ENCODE measurements around the gene CXorf49.
"Not testable (repeated sequence)": the region's sequence is repeated elsewhere in the genome, so short reads cannot be mapped to it uniquely, and the experiment has no call there.

Gene CXorf49

GRCh38 chrX:71718185-71718584 is at the start of gene CXorf49:
TSS of gene CXorf49 (minus strand) at chrX:71718285. CDS start at chrX:71718151, 134 bp downstream.
- not testable (repeated sequence) for H3K27me3 Mint-ChIP-seq (ENCODE audit: low read depth); H3K4me1 Mint-ChIP-seq; H3K27ac Mint-ChIP-seq; H3K4me3 Mint-ChIP-seq; H3K36me3 Mint-ChIP-seq (ENCODE audit: low read depth); H3K9me3 Mint-ChIP-seq

GRCh38 chrX:71767134-71767533 is 49.0 kb upstream of the CXorf49 start:
- not testable (repeated sequence) for H3K36me3 Mint-ChIP-seq (ENCODE audit: low read depth); H3K4me3 Mint-ChIP-seq; H3K27me3 Mint-ChIP-seq (ENCODE audit: low read depth); H3K4me1 Mint-ChIP-seq; H3K9me3 Mint-ChIP-seq; H3K27ac Mint-ChIP-seq

- H3K27ac Mint-ChIP-seq; H3K4me1 Mint-ChIP-seq; H3K4me3 Mint-ChIP-seq; H3K36me3 Mint-ChIP-seq (ENCODE audit: low read depth); H3K27me3 Mint-ChIP-seq (ENCODE audit: low read depth); H3K9me3 Mint-ChIP-seq: not testable (repeated sequence)
Measured at GRCh38 chrX:71765613-71766012, 47.5 kb upstream of the CXorf49 start.

- H3K4me1 Mint-ChIP-seq; H3K9me3 Mint-ChIP-seq; H3K36me3 Mint-ChIP-seq (ENCODE audit: low read depth); H3K4me3 Mint-ChIP-seq; H3K27ac Mint-ChIP-seq; H3K27me3 Mint-ChIP-seq (ENCODE audit: low read depth): not testable (repeated sequence)
Measured at GRCh38 chrX:71764832-71765231, 46.7 kb upstream of the CXorf49 start.

DNA sequence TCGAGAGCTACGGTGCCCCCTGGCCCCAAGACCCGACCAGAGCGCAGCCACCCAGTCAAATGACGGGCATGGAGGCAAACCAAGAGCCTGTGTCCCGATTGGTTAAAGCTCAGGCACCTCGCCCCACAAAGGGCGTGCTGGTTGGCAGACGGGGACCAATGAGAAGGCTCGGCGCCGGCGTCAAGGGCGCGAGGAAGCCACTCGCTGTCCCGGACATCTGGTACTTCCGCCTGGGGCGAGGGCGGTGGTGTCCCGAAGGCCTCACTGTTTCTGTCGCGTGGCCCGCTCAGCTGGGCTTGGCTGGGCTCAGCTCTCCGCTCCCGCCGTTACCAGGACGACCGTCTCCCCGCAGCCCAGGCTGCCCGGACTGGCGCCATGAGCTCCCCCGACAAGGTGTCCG is 45.0 kb upstream of the CXorf49 start, which contains the start of gene CXorf49B:
CXorf49B (plus strand) TSS at position 301 of the 400 bp plus-strand sequence; CDS start at position 376, 75 bp downstream.
- not testable (repeated sequence) for H3K4me1 Mint-ChIP-seq; H3K27me3 Mint-ChIP-seq (ENCODE audit: low read depth); H3K9me3 Mint-ChIP-seq; H3K36me3 Mint-ChIP-seq (ENCODE audit: low read depth); H3K27ac Mint-ChIP-seq; H3K4me3 Mint-ChIP-seq

DNA sequence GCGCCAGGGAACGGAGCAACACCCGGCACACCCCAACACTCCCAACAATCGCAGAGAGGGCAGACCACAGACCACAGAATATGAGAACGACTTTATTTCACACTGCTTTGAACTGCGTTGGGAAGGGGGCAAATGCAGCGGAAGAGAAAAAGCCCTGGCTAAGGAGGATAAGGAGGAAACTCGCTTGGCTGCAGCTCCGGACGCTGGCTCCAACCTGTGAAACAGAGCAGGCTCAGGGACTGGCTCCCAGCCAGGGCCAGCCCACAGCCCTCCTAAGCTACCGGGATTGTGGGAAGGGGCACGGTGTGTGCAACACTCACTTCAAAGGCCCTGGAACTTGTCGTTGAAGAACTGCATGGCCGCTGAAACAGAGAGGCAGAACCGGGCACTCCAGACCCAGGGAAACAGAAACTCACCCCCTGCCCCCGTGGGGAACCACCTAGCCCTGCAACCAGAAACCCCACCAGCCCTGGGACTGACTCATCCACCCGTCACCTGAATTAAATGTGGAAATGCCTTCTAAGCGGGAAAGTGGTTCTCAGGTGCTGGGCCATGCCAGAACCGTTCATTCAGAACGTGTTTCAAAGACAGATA is 42.7 kb upstream of the CXorf49 start:
- not testable (repeated sequence) for H3K4me3 Mint-ChIP-seq; H3K9me3 Mint-ChIP-seq; H3K27me3 Mint-ChIP-seq (ENCODE audit: low read depth); H3K27ac Mint-ChIP-seq; H3K36me3 Mint-ChIP-seq (ENCODE audit: low read depth); H3K4me1 Mint-ChIP-seq

- H3K4me1 Mint-ChIP-seq; H3K27me3 Mint-ChIP-seq (ENCODE audit: low read depth); H3K36me3 Mint-ChIP-seq (ENCODE audit: low read depth); H3K4me3 Mint-ChIP-seq; H3K9me3 Mint-ChIP-seq; H3K27ac Mint-ChIP-seq: not testable (repeated sequence)
Measured at GRCh38 chrX:71720289-71720886, 2.3 kb upstream of the CXorf49 start.

- H3K27me3 Mint-ChIP-seq (ENCODE audit: low read depth) = not testable (repeated sequence)
Measured at GRCh38 chrX:71719195-71719594, 1.1 kb upstream of the CXorf49 start.

DNA sequence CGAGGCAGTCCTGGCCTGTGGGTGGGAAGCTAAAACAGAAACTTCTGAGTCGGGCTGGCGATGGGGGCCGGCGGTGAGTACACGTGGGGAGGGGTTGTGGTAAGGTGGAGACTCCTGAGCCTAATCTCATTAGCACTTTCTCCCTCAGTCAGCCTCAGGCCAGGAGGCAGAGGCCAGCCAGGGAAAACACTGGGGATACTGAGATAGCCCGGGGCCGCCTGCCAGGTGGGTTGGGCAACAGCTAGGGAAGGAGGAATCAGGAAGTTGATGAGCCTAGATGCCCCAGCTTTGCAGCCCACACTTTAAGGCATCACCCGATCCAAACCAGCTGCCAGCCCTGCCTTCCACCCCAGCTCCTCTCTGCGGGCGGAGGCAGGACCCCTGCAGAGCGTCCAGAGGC is 1.8 kb downstream of the CXorf49 start:
- H3K9me3 Mint-ChIP-seq; H3K27me3 Mint-ChIP-seq (ENCODE audit: low read depth); H3K4me3 Mint-ChIP-seq; H3K36me3 Mint-ChIP-seq (ENCODE audit: low read depth); H3K4me1 Mint-ChIP-seq; H3K27ac Mint-ChIP-seq: not testable (repeated sequence)

More at GRCh38 chrX:71719195-71719594, 1.1 kb upstream of the CXorf49 start:
- not testable (repeated sequence) for H3K4me1 Mint-ChIP-seq; H3K4me3 Mint-ChIP-seq; H3K9me3 Mint-ChIP-seq; H3K27ac Mint-ChIP-seq; H3K36me3 Mint-ChIP-seq (ENCODE audit: low read depth)

GRCh38 chrX:71715551-71715950 is 2.5 kb downstream of the CXorf49 start:
- not testable (repeated sequence) for H3K36me3 Mint-ChIP-seq (ENCODE audit: low read depth)

GRCh38 chrX:71714064-71714463 is 4.0 kb downstream of the CXorf49 start:
- not testable (repeated sequence) for H3K27ac Mint-ChIP-seq; H3K4me3 Mint-ChIP-seq; H3K4me1 Mint-ChIP-seq; H3K36me3 Mint-ChIP-seq (ENCODE audit: low read depth); H3K27me3 Mint-ChIP-seq (ENCODE audit: low read depth); H3K9me3 Mint-ChIP-seq

More at GRCh38 chrX:71715551-71715950, 2.5 kb downstream of the CXorf49 start:
- H3K4me1 Mint-ChIP-seq; H3K4me3 Mint-ChIP-seq; H3K9me3 Mint-ChIP-seq; H3K27me3 Mint-ChIP-seq (ENCODE audit: low read depth); H3K27ac Mint-ChIP-seq: not testable (repeated sequence)

DNA sequence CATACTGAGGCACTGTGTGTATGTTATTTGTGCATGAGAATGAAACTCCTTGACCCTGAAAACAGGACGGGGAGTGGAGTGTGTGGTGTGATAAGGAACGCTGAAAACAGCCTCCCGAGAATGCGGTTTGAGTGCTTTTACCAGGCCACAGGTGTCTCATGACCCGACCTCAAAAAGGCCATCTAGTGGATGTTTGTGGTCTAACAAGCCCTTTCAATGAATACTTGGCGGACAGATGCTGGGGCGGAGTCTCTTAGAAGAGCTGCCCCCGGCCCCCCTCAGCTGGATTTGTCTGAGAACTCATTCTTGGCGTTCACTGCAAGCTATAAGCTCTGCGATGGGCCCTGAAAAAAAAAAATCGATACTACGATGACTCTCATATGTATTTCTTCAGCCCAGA is 15.2 kb downstream of the CXorf49 start:
- H3K4me3 Mint-ChIP-seq; H3K4me1 Mint-ChIP-seq; H3K27me3 Mint-ChIP-seq (ENCODE audit: low read depth); H3K36me3 Mint-ChIP-seq (ENCODE audit: low read depth); H3K9me3 Mint-ChIP-seq; H3K27ac Mint-ChIP-seq: not testable (repeated sequence)

- H3K27ac Mint-ChIP-seq; H3K4me3 Mint-ChIP-seq; H3K27me3 Mint-ChIP-seq (ENCODE audit: low read depth); H3K9me3 Mint-ChIP-seq; H3K36me3 Mint-ChIP-seq (ENCODE audit: low read depth); H3K4me1 Mint-ChIP-seq: not testable (repeated sequence)
Measured at GRCh38 chrX:71699023-71699344, 19.1 kb downstream of the CXorf49 start.

DNA sequence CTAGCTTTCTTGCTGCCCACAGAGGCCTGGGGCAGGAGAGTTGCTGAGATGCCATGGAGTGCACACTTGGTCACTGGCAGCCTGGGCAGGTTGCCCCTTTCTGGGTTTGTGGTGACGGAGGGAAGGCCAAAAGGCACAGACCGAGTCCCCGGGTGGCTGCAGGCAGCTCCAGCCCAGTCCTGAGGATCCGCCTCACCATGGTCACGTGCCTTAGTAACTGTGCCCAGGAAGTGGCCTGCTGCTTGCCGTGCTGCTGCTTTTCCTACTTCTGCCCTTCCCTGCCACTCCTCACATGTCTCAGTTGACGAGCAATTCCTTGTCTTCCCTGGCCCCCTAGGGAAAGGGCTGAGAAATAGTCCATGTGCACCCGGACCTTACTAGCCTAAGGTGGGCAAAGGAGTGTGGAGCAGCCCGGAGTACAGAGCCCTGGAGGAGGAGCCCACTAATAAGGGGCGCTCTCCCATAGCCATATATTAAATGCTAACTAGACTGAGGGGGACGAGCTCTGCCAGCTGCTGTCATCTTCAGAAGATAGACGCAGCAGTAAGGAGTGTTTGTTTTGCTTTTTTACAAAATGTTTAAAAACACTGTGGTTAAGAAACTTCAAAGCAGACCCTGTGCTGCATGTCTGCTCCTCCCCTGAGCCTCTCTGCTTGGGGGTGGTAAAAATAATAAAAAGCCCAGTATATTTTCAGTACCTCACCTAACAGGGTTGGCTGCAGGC is 19.6 kb downstream of the CXorf49 start:
- not testable (repeated sequence) for H3K27ac Mint-ChIP-seq; H3K9me3 Mint-ChIP-seq; H3K27me3 Mint-ChIP-seq (ENCODE audit: low read depth); H3K36me3 Mint-ChIP-seq (ENCODE audit: low read depth); H3K4me3 Mint-ChIP-seq; H3K4me1 Mint-ChIP-seq

DNA sequence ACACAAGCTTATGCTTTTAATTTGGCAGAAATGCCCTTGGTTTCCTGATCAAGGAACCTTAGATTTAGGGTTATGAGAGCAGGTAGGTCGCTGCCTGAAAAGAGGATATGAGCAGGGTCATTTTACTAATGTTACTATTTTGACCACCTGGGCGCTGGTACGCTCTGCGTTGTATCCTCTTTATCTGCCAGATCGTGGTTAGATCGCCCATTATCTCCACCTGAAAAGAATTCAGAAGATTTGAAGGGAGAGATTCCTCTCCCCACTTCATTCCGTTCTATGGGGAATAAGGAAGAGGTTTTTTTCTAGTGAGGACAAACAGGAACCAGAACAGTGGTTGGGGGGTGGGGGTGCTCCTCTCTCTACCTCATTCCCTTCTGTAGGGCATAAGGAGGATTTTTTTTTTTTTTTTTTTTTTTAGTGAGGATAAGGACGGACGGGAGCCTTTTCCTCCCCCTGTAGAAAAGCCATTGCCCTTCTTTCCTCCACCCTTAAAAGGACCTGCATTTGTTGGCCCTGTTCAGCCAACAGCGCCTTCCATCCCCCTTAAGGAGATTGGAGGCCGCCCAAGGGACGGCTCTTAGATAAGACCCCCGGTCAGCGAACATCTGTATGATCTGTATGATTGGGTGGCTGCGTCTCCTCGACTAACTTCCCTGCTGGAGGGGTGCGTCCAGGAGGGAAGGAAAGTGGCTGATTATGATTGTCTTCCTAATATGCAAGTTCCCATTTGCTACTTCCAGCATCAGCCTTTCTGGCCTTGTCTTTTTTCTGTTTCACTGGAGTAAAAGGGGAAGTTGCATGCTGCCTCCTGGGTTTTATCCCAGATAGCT is 20.4 kb downstream of the CXorf49 start:
- H3K4me1 Mint-ChIP-seq, H3K9me3 Mint-ChIP-seq, H3K27ac Mint-ChIP-seq: not testable (repeated sequence)

More for the DNA sequence above, 20.4 kb downstream of the CXorf49 start:
- H3K36me3 Mint-ChIP-seq (ENCODE audit: low read depth); H3K27me3 Mint-ChIP-seq (ENCODE audit: low read depth); H3K4me3 Mint-ChIP-seq: not testable (repeated sequence)

All from nephron (organoid).